ENCODE results near the gene USP53. TPM values are rescaled to one million over a fixed set of nuclear protein-coding genes. Genes with fewer than 3 reads are reported as not detected.
"Not testable (repeated sequence)": the region's sequence is repeated elsewhere in the genome, so short reads cannot be mapped to it uniquely, and the experiment has no call there.

Gene USP53
- 100 to 1,000 TPM in 3 of 4 donors, 10 to 100 TPM in 1; 79.0 to 186 (median 125) TPM for total RNA-seq

- 0% methylated on average over 1 to 4 of the region's 55 CpGs for WGBS, 2 donors (ENCODE audit: low coverage in 1 of 2)
- Histone ChIP-seq H3K4me1 (peaks cover 0 to 43% (median 8%) of the 10 kb centered on the region in 3 donors), H3K27me3 (no peaks in the 10 kb centered on the region), H3K9me3 (no peaks in the 10 kb centered on the region), H3K4me3 (peak within 1 kb of the TSS; percentile 80 to 88), H3K27ac (peak within 1 kb of the TSS; percentile 93 to 99 (median 98)), H3K36me3 (peaks cover 0 to 9% of the 10 kb centered on the region in 2 donors)
- no peak for TF ChIP-seq EP300 (IDR thresholded peaks at IDR 0.05)
- peak; percentile 95 to 97 for TF ChIP-seq POLR2A (IDR thresholded peaks at IDR 0.05)
- peak; percentile 97 for TF ChIP-seq POLR2AphosphoS5 (IDR thresholded peaks at IDR 0.05)
- TF ChIP-seq, protein P1, sequence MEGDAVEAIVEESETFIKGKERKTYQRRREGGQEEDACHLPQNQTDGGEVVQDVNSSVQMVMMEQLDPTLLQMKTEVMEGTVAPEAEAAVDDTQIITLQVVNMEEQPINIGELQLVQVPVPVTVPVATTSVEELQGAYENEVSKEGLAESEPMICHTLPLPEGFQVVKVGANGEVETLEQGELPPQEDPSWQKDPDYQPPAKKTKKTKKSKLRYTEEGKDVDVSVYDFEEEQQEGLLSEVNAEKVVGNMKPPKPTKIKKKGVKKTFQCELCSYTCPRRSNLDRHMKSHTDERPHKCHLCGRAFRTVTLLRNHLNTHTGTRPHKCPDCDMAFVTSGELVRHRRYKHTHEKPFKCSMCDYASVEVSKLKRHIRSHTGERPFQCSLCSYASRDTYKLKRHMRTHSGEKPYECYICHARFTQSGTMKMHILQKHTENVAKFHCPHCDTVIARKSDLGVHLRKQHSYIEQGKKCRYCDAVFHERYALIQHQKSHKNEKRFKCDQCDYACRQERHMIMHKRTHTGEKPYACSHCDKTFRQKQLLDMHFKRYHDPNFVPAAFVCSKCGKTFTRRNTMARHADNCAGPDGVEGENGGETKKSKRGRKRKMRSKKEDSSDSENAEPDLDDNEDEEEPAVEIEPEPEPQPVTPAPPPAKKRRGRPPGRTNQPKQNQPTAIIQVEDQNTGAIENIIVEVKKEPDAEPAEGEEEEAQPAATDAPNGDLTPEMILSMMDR (IDR thresholded peaks at IDR 0.05): peak in 1 of 4 experiments; percentile 28
- ATAC-seq: peak; percentile 96
Observed at GRCh38 chr4:119212234-119212963, at the start of gene USP53. TSS of gene USP53 (plus strand) at chr4:119212713. CDS start at chr4:119239760, 27,047 bp downstream.

- H3K9me3 ChIP-seq: no peaks in the 10 kb centered on the region
- H3K4me1 ChIP-seq: peaks cover 0 to 8% (median 0%) of the 10 kb centered on the region in 3 donors
- H3K27me3 ChIP-seq: no peaks in the 10 kb centered on the region
- H3K27ac ChIP-seq: no peak overlapping the region
- ATAC-seq: no peak
- H3K36me3 ChIP-seq: no peaks in the 10 kb centered on the region
- 94 to 96% methylated on average over 3 of the region's 3 CpGs for WGBS, 2 donors (ENCODE audit: low coverage in 1 of 2)
- no peak for TF ChIP-seq EP300 (IDR thresholded peaks at IDR 0.05)
- TF ChIP-seq POLR2A (IDR thresholded peaks at IDR 0.05): no peak
- TF ChIP-seq, protein P1 (IDR thresholded peaks at IDR 0.05): no peak
- TF ChIP-seq POLR2AphosphoS5 (IDR thresholded peaks at IDR 0.05): no peak
- H3K4me3 ChIP-seq: no peak overlapping the region
Observed at GRCh38 chr4:119165767-119166166, 46.7 kb upstream of the USP53 start.

- TF ChIP-seq, protein P1 (IDR thresholded peaks at IDR 0.05): no peak
- TF ChIP-seq POLR2AphosphoS5 (IDR thresholded peaks at IDR 0.05) (no peak), POLR2A (IDR thresholded peaks at IDR 0.05) (no peak), EP300 (IDR thresholded peaks at IDR 0.05) (no peak)
- H3K36me3 ChIP-seq: no peaks in the 10 kb centered on the region
- no peak overlapping the region for H3K27ac ChIP-seq
- H3K4me1 ChIP-seq: no peaks in the 10 kb centered on the region
- no peaks in the 10 kb centered on the region for H3K9me3 ChIP-seq
- H3K4me3 ChIP-seq: no peak overlapping the region
- no peaks in the 10 kb centered on the region for H3K27me3 ChIP-seq
- ATAC-seq: no peak
Observed at GRCh38 chr4:119170195-119170594, 42.3 kb upstream of the USP53 start.

- no peak overlapping the region for H3K4me3 ChIP-seq
- no peaks in the 10 kb centered on the region for H3K4me1 ChIP-seq
- no peaks in the 10 kb centered on the region for H3K9me3 ChIP-seq
- no peak for ATAC-seq
- no peak overlapping the region for H3K27ac ChIP-seq
- 83 to 87% methylated on average over 6 to 7 of the region's 7 CpGs for WGBS, 2 donors (ENCODE audit: low coverage in 1 of 2)
- TF ChIP-seq POLR2AphosphoS5 (IDR thresholded peaks at IDR 0.05) (no peak), EP300 (IDR thresholded peaks at IDR 0.05) (no peak), POLR2A (IDR thresholded peaks at IDR 0.05) (no peak)
- TF ChIP-seq, protein P1 (IDR thresholded peaks at IDR 0.05): no peak
- no peaks in the 10 kb centered on the region for H3K36me3 ChIP-seq
- no peaks in the 10 kb centered on the region for H3K27me3 ChIP-seq
Observed at GRCh38 chr4:119172223-119172622, 40.3 kb upstream of the USP53 start.

- not testable (repeated sequence) for ATAC-seq, H3K4me1 ChIP-seq
- WGBS, 2 donors (ENCODE audit: low coverage in 1 of 2): no CpG with 5 or more reads among the region's 30 CpGs
Observed at GRCh38 chr4:119173729-119174361, 38.7 kb upstream of the USP53 start.

More at GRCh38 chr4:119173729-119174361, 38.7 kb upstream of the USP53 start:
- H3K27ac ChIP-seq, H3K27me3 ChIP-seq, H3K36me3 ChIP-seq, H3K9me3 ChIP-seq, H3K4me3 ChIP-seq: not testable (repeated sequence)

Measured in gastroesophageal sphincter (tissue), 4 donors.